ENCODE measurements around the gene NTN1.
A peak's percentile ranks its signal among the peaks of the same experiment; 100 is the strongest.

The NTN1 gene

GRCh38 chr17:9231449-9232154 lies 210.3 kb downstream of the NTN1 start:
- DNase-seq (ENCODE audit: low read depth in 2 of 2): no peak

- no peak for DNase-seq (ENCODE audit: low read depth in 2 of 2)
These were observed 210.8 kb downstream of the NTN1 start for GRCh38 chr17:9232155-9232475.

- no peak for DNase-seq (ENCODE audit: low read depth in 2 of 2)
These were observed 211.4 kb downstream of the NTN1 start for GRCh38 chr17:9232591-9233270.

GRCh38 chr17:9233271-9233599 lies 211.9 kb downstream of the NTN1 start:
- no peak for DNase-seq (ENCODE audit: low read depth in 2 of 2)

GRCh38 chr17:9233761-9234160 lies 212.5 kb downstream of the NTN1 start:
- DNase-seq (ENCODE audit: low read depth in 2 of 2): no peak

GRCh38 chr17:9234389-9234945 lies 213.2 kb downstream of the NTN1 start:
- DNase-seq (ENCODE audit: low read depth in 2 of 2): no peak

GRCh38 chr17:9235346-9235745 lies 214.0 kb downstream of the NTN1 start:
- no peak for DNase-seq (ENCODE audit: low read depth in 2 of 2)

GRCh38 chr17:9236286-9237052 lies 215.2 kb downstream of the NTN1 start:
- no peak for DNase-seq (ENCODE audit: low read depth in 2 of 2)

- DNase-seq (ENCODE audit: low read depth in 2 of 2): no peak
These were observed 215.7 kb downstream of the NTN1 start for GRCh38 chr17:9237053-9237410.

- DNase-seq (ENCODE audit: low read depth in 2 of 2): no peak
These were observed 216.5 kb downstream of the NTN1 start for GRCh38 chr17:9237661-9238301.

GRCh38 chr17:9238340-9239245 lies 217.3 kb downstream of the NTN1 start:
- no peak for DNase-seq (ENCODE audit: low read depth in 2 of 2)

- no peak for DNase-seq (ENCODE audit: low read depth in 2 of 2)
These were observed 218.0 kb downstream of the NTN1 start for GRCh38 chr17:9239246-9239792.

GRCh38 chr17:9239793-9240658 lies 218.7 kb downstream of the NTN1 start:
- DNase-seq (ENCODE audit: low read depth in 2 of 2): peak; percentile 43 to 47

- no peak for DNase-seq (ENCODE audit: low read depth in 2 of 2)
These were observed 219.5 kb downstream of the NTN1 start for GRCh38 chr17:9240659-9241370.

- DNase-seq (ENCODE audit: low read depth in 2 of 2): no peak
These were observed 220.0 kb downstream of the NTN1 start for GRCh38 chr17:9241371-9241712.

- no peak for DNase-seq (ENCODE audit: low read depth in 2 of 2)
These were observed 220.6 kb downstream of the NTN1 start for GRCh38 chr17:9241774-9242496.

- DNase-seq (ENCODE audit: low read depth in 2 of 2): no peak
These were observed 221.2 kb downstream of the NTN1 start for GRCh38 chr17:9242497-9242881.

GRCh38 chr17:9242983-9243382 lies 221.7 kb downstream of the NTN1 start:
- DNase-seq (ENCODE audit: low read depth in 2 of 2): no peak
